CD4-positive, alpha-beta T cell treated with Interleukin-12 subunit alpha and Interleukin-12 subunit beta, for 1 hour (primary cell): Measurements from ENCODE around the gene DYNLL1.
"Not testable (repeated sequence)": the region's sequence is repeated elsewhere in the genome, so short reads cannot be mapped to it uniquely, and the experiment has no call there.

Experiments
- DNase-seq: peaks from one replicate; pipeline ENCODE4 v3.0.0-alpha.2; 2020

DYNLL1 gene

DNA sequence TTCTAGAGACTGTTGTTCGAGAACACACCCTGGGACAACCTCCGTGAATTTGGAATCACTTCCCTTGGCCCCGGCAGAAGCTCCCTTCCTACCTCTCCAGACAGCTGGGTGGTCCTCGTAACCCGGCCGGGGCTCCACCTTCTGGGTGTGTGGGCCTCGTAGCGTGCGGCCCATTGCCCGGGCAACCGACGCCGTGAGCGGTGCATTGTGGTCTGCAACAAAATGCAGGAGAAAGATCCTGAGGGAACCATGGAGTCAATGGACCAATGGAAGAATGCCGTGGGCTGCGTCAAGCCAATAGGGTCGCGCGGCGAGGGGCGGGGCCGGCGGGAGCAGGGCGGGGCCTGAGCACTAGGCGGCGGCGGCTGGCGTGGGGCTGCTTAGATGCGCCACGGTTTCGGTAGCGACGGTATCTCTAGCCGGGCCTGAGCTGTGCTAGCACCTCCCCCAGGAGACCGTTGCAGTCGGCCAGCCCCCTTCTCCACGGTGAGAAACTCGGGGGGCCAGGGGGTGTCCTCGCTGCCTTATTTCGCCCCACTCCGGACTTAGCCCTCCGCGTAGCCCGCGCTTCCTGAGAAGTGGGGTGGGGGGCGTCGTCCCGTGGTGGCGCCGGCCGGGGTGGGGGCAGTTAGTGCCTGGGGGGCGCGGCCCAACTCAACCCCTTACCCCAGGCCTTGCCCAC is at the start of gene DYNLL1:
Gene DYNLL1 (plus strand): TSS at position 383 of the 682 bp plus-strand sequence. CDS start 309 bp downstream, outside the sequence.
- DNase-seq, result peak; percentile 98

DNA sequence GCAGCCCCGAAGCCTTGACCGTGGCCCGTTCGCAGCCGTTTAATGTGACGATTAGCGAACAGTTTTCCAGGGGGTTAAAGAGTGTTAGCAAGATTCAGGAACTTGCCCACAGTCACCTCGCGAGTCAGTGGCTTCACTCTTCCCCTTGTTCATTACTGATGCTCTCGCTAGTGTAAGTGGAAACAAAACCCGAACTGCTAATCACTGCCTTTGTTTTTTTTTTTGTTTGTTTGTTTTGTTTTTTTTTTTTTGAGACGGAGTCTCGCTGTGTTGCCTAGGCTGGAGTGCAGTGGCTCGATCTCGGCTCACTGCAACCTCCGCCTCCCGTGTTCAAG is 49.1 kb upstream of the DYNLL1 start:
- not testable (repeated sequence) for DNase-seq

DNA sequence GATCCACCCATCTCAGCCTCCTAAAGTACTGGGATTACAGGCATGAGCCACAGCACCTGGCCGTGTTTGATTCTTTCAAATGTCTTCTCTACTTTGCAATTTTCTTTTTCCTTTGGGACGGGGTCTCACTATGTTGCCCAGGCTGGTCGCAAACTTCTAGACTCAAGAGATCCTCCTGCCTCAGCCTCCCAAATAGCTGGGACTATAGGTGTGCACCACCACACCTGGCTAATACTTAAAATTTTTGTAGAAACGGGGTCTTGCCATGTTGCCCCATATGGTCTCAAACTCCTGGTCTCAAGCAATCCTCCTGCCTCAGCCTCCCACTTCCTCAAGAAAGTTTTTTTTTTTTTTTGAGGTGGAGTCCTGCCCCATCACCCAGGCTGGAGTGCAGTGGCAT is 47.9 kb upstream of the DYNLL1 start:
- DNase-seq, result no peak

DNA sequence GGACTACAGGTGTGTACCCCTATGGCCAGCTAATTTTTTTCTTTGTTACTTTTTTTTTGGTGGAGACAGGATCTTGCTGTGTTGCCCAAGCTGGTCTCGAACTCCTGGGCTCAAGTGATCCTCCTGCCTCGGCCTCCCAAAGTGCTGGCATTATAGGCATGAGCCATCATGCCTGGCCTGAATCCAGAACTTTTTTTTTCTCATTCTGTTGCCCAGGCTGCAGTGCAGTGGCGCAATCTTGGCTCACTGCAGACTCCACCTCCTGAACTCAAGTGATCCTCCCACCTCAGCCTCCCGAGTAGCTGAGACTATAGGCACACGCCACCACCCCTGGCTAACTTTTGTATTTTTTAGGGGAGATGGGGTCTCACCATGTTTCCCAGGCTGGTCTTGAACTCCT is 43.4 kb upstream of the DYNLL1 start:
- DNase-seq, result not testable (repeated sequence)

DNA sequence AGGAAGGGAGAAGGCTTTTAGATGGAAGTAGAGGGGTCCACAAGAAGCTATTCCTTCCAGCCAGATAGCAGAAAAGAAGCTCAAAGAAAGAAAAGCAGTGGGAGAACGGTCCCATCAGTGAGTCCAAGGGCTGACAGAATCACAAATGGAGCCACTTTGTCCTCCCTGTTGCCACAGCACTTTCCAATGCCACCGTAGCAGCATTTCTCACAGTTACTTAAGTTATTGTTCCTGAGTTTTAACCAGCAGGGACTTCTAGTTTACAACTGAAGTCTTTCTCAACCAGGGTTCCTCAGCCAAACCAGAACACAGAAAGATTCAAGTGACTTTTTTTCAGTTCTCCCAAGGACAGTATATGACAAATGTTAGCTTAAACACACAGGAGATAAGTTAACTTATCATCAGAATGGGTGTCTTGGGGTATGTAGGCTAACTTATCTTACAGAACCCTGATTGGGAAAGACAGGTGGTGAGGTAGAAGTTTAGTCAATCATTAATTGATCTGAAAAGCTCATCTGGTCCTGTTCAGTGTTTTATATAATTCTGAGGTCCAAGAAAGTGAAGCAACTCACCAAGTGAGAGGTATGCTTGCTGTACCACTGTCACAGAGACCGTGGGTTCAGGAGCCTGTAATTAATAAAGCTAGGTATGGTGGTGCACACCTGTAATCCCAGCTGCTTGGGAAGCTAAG is 42.7 kb upstream of the DYNLL1 start:
- no peak for DNase-seq

DNA sequence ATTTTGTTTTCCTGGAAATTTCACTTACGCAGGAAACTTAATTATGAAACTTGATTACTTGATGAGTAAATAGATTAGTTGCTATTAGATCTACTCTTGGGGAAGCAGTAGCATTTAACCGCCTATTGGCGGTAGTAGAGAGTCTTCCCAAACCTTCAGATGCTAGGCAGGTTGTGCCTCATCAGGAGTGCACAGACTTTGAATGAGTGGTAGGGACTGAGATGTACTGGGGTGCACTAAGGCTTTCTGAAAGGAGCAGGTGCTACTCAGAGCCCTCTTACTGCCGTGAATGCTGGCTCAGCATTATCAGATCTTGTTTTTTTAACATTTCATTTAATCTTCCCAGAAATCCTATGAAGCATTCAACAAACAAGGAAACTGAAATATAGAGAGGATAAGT is 41.9 kb upstream of the DYNLL1 start:
- DNase-seq, result peak; percentile 54

DNA sequence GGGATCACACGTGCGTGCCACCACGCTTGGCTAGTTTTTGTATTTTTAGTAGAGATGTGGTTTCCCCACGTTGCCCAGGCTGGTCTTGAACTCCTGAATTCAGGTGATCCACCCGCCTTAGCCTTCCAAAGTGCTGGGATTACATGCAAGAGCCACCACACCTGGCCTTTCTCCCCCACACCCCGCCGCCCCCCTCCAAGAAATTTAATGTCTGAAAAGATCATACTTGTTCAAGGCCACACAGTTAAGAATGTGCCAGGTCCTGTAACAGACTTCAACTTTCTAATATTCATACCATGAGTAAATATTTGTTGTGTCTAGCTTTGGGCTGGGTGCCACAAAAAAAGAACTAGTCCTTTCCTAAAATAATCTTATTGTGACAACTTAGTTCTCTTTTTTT is 40.6 kb upstream of the DYNLL1 start:
- no peak for DNase-seq

DNA sequence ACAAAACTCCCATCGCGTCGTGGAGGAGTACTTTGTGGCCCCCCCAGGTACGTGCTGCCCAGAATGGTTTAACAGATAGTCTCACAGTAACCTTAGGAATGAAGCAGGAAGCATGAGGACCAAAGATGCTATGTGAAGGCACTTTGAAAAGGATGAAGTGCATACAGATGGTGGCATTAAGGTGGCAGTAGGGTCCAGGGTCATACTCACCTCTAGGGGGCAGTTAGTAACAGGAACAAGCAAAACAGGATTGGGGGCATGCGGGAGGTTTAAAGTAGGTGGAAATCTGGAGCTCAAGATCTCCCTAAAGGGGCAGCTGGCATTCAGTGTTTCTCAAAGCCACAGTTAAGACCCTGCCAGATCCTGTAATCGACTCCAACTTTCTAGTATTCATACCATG is 38.8 kb upstream of the DYNLL1 start:
- peak; percentile 19 for DNase-seq

DNA sequence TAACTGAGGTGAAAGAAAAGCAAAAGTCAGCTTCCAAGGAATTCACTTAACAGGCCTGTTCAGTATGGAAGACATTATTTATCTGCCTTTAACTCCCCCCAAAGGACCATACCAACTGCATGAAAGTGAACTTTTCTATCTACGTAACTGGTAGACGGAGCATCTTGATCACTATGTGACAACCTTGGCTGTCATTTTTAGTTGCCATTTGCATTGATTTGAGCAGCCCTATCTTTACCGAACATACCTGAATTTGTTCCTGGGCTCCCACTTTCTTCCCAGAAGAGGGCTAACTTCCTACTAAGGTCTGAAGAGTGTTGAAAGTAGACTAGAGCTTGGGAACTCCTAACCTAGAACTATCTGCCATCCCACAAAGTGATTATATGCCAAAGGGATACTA is 35.8 kb upstream of the DYNLL1 start:
- no peak for DNase-seq

DNA sequence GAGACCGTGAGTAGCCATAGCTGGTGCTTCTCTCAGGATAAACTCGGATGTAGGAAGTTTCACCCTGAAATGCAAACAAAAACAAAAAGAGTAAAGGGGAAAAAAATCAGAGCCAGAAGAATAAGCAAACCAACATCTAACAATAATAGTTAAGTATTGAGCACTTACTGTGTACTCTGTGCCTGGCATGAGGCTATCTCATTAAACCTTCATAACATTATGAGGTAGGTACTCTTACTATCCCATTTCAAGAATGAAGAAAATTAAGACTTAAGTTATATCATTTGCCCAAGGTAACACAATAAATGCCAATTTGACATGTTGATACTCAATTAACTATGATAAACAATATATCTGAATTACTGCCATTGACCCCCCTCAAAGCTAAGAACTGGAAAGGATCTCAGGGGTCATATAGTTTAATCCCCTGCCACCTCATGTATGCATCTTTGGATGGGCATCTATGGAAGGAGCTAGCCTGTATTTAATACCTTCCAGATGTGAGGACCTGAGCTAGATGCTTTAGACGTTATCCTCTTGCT is 33.7 kb upstream of the DYNLL1 start:
- DNase-seq, result no peak

DNA sequence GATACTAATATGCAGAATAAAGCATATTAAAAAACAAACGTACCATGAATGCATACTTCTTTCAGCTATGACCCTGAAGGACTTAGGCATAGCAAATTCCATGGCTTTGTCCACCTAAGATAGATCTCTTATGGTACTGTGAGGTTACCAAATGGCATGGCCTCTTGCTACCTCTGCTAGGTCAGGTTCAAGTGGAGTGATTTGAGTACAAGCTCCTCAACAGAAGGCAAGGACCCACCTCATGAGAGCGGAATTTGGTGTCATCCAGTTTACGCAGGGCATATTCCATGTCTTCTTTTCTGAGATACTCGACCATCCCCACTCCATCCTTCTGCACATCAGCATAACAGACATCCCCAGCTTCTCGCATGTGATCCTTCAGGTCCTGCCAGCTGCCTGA is 32.2 kb upstream of the DYNLL1 start:
- DNase-seq, result no peak

DNA sequence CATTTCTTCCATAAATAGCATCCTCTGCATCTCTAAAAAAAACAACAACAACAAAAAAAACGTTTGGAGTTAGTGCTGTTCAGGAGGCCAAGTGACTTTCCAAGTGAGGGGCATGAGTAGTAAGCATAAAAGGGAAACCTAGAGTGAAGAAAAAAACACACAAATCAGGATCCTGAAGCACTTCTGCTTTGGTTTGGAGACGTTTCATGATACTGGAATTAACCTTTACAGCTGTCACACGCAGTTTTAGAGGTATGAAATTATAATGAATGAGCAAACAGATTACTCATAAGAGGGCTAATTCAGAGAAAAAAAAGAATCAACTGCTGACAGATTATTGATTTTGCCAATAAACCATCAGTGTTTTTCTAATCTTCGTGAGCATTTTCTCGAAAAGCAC is 30.2 kb upstream of the DYNLL1 start:
- DNase-seq, result no peak

DNA sequence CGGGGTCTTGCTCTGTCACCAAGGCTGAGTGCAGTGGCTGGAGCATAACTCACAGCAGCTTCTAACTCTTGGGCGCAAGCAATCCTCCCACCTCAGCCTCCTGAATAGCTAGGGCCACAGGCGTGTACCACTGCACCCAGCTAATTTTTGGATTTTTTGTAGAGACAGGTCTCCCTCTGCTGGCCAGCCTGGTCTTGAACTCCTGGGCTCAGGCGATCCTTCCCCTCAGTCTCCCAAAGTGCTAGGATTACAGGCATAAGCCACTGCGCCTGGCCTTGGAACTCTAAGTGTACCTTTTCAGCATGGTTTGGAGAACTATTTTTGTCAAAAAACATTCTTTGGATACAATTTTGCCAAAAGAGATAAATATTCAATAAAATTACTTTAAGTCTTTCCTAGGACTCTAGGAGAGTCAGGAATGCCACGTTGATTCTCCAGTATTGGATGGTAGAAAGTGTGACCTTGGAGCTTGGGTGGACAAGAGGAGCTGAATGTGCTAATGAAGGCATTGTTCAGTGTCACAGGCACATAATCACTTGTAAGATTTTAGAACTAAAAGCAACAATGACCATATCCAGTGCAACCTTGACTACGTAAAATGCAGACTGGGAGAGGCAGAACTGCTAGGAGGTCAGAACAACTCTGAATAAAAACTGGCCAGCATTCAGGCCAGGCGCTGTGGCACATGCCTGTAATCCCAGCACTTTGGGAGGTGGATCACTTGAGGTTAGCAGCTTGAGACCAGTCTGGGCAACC is 29.2 kb upstream of the DYNLL1 start:
- DNase-seq, result peak; percentile 62

DNA sequence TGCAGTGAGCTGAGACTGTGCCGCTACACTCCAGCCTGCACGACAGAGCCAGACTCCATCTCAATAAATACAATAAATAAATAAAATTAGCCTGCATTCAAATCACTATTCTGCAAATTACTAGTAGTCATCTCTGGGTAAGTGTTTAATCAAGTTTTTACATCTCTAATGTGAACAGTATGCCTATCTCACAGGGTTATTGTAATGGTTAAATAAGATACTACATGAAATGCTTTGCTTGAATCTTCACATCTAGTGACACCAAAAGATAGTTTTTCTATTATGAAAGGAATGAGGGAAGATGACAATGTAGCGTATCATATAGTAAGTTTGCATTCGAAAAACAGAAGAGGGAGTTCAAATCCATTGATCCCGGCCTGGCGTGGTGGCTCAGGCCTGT is 28.5 kb upstream of the DYNLL1 start:
- no peak for DNase-seq

DNA sequence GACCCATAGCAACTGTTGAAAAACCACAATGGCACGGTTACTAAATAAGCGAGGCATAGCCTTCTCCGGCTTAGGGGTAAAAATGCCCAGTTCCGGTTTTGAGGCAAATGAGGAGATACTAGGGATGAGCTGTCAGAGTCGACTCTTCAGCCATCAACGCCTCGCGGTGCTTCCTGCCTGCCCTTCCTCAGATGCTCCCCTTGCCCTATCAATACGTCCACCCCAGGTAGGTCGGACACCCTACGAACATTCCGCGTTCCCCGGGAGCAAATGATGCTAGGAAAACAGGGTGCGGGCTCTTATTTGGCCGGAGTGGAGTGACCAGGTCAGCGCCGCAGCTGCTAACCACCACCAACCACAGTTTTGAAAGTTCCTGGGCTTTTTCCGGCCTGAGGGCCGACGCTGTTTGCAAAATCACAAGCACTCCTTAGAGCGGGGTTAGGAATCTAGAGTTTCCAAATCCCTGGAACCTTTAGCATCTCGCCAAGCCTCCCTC is 27.5 kb upstream of the DYNLL1 start:
- DNase-seq, result peak; percentile 30

DNA sequence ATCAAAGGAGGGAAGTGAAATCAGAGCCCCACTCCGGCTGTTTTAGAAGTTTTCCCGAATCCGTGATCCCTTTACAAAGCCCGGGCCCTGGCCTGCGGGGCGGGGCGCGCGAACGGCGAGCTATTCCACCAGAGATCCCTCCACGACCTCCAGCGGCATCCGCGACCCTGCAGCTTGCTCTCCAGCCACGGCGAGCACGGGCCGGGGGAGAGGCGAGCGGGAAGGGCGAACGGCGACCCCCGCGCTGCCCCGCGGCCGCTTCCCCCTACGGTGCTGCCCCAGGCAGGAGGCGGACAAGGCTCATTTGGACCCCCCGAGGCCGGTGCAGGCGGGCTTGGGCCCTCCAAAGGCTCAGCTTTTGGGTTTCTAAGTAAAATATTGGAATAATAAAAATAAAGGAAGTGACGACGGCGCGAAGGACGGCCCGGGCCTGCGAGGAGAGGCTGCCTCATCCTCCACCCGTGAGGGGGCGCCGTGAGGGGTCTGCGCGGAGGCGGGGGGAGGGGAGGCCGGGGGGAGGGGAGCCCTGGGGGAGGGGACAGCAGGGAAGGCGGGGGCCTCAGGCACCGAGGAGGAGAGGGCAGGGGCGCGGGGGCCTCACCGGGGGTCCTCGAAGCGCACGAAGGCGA is 27.0 kb upstream of the DYNLL1 start:
- peak; percentile 59 for DNase-seq

DNA sequence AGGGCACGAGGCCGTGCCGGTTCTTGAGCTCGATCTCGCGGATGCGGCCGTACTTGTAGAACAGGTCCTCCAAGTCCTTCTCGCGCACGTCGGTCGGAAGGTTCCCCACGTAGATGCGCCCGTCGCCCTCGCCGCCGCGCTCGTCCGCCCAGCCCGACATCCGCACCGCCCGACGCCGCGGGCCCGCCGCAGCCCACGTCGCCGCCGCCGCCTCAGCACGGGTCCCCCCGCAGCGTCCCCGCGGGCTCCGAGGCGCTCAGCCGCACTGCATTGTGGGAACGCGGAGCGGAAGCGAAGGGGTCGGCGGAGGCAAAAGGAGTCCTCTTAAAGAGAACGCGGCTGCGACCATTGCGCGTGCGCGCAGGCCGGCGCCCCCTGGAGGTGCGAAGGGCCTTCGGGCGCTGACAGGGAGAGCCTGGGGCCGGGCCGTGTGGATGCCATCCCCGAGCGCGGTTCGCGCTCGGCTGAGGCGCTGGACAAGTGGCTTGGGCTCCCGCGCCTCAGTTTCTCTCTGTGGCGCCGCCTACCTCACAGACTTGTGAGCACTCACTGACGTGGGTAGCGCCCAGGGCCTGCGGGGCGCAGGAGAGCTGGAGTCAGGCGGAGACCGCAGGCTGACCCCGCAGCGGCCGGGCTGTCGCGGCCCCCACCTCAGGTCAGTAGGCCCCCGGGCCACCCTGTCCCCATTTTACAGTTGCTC is 26.3 kb upstream of the DYNLL1 start, which contains the start of gene SRSF9:
Gene SRSF9 (minus strand): TSS at position 299 of the 700 bp plus-strand sequence. CDS start 139 bp downstream, at position 160.
- DNase-seq, result peak; percentile 97

DNA sequence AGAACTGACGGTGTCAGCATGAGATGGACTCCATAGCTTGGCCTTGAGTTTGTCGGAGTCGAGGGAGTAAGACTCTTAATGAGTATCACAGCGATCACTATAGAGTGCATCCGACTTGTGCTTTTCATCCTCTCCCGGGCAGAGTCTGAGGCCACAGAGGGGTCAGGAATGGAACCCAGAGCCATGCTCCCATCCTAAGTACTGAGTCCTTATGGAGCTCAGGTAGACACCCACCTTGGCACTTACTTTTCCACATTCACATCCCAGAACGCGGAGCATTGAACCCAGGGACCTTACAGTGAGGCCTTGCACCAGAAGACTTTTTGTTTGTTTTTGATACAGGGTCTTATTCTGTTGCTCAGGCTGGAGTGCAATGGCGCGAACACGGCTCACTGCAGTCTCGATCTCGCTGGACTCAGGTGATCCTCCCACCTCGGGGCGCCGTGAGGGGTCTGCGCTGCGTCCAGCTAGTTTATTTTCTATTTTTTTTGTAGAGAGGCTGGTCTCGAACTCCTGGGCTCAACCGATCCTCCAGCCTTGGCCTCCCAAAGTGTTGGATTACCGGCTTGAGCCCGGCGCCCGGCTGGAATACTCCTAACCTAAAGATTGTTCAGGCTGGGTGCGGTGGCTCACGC is 25.6 kb upstream of the DYNLL1 start:
- DNase-seq, result no peak

DNA sequence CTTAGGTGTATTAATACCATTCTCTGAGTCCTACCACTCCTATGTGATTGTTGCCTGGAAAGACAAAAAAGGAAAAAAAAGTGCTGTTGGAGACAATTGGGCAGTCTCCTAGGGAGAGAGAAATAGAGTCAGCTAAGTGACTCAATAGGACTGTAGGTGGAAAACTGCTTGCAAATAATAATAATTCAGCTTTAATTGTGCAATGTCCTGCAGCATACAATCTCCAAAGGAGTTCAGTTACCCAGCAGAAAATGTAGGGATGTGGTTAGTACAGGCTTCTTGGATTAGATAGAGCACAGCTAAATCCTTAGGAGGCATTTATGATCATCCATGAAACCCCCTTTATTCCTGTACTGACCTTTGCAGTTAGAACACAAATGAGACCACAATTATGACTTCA is 23.4 kb upstream of the DYNLL1 start:
- no peak for DNase-seq

DNA sequence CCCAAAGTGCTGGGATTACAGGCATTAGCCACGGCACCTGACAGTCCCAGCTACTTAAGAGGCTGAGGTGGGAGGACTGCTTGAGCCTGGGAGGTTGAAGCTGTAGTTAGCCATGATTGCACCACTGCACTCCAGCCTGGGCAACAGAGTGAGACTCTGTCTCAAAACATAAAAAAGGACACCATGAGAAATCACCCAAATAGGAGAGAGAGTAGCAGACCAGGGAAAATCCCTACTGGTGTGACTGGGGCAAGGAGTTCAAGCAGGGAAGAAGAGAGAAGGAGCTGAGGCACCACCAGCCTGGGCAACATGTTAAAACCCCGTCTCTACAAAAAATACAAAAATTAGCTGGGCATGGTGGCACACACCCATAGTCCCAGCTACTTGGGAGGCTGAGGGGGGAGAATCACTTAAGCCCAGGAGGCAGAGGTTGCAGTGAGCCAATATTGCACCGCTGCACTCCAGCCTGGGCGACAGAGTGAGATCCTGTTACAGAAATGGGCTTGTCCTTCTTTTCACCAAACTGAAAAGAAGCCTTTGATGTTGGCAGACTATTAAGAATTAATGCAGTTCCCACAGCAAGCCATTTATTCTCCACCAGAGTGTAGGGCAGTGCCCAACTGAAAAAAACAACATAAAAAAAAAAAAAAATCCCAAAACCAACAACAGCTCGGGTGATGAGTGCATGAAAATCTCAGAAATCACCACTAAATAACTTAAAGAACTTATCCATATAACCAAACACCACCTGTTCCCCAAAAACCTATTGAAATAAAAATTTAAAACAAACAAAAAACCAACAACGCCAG is 21.9 kb upstream of the DYNLL1 start:
- no peak for DNase-seq

DNA sequence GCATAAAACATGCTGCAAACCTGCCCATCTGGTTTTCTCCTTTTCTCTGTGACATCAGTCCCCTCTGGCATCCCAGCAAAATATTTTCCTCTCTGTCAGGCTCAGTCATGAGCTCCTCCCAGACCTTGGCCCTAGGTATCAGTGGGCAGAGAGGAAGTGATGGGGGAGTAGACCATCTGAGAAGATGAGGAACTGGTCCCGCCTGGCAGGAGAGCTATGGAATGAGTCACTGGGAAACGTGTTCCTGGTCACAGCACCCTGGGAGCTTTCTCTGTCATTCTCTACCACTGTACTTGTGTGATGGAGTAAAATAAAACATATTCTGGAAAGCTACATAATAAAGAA is 21.3 kb upstream of the DYNLL1 start:
- DNase-seq, result no peak
